NK-92 treated with Interleukin-12 subunit alpha and Interleukin-12 subunit beta, amount 100 ng/mL, for 24 hours (cell line): ENCODE results near the gene PSORS1C1.

Experiments used
- DNase-seq: peaks from one replicate; lab custom pipeline; 2025; lab: John Stamatoyannopoulos, UW

PSORS1C1 gene

GRCh38 chr6:31096215-31096614 is 18.4 kb upstream of the PSORS1C1 start:
- no peak for DNase-seq

GRCh38 chr6:31096656-31097055 is 17.9 kb upstream of the PSORS1C1 start:
- DNase-seq = no peak

GRCh38 chr6:31098449-31098938 is 16.1 kb upstream of the PSORS1C1 start:
- no peak for DNase-seq

- no peak for DNase-seq
Measured at GRCh38 chr6:31103136-31103535, 11.5 kb upstream of the PSORS1C1 start.

- no peak for DNase-seq
Measured at GRCh38 chr6:31107052-31107451, 7.5 kb upstream of the PSORS1C1 start.

- DNase-seq = no peak
Measured at GRCh38 chr6:31110825-31111582, 3.6 kb upstream of the PSORS1C1 start.

GRCh38 chr6:31111712-31112111 is 2.9 kb upstream of the PSORS1C1 start:
- DNase-seq = no peak

GRCh38 chr6:31112478-31112877 is 2.1 kb upstream of the PSORS1C1 start, which contains the start of gene C6orf15:
C6orf15 (minus strand) TSS chr6:31112575; CDS start chr6:31112555, 20 bp downstream.
- DNase-seq = no peak

- DNase-seq = no peak
Measured at GRCh38 chr6:31113861-31114540, 599 bp upstream of the PSORS1C1 start.

- no peak for DNase-seq
Measured at GRCh38 chr6:31114970-31115849, 610 bp downstream of the PSORS1C1 start.

GRCh38 chr6:31115941-31116560 is 1.5 kb downstream of the PSORS1C1 start:
- DNase-seq = no peak

GRCh38 chr6:31116661-31117385 is 2.2 kb downstream of the PSORS1C1 start:
- DNase-seq = no peak

- no peak for DNase-seq
Measured at GRCh38 chr6:31118178-31118577, 3.6 kb downstream of the PSORS1C1 start.

- no peak for DNase-seq
Measured at GRCh38 chr6:31120151-31120915, 5.7 kb downstream of the PSORS1C1 start, which contains the start of gene CDSN. CDSN (minus strand) TSS chr6:31120446; CDS start chr6:31120419, 27 bp downstream.

GRCh38 chr6:31121131-31121790 is 6.7 kb downstream of the PSORS1C1 start:
- no peak for DNase-seq

- DNase-seq = no peak
Measured at GRCh38 chr6:31122791-31123706, 8.4 kb downstream of the PSORS1C1 start.

GRCh38 chr6:31125162-31125561 is 10.6 kb downstream of the PSORS1C1 start:
- no peak for DNase-seq

GRCh38 chr6:31125586-31126363 is 11.2 kb downstream of the PSORS1C1 start:
- no peak for DNase-seq
